ENCODE measurements around the gene AQP5.

AQP5 gene

GRCh38 chr12:49950273-49951251 is 11.1 kb upstream of the AQP5 start, which contains the start of gene AQP2:
Gene AQP2, plus strand, starts transcription at chr12:49950737. Its CDS starts 94 bp downstream, at chr12:49950831.
- no peaks in the 10 kb centered on the region for H3K9me3 Mint-ChIP-seq
- peaks cover 29% of the 10 kb centered on the region for H3K27me3 Mint-ChIP-seq (ENCODE audit: low read depth)
- H3K4me3 Mint-ChIP-seq = no peak within 1 kb of the TSS
- H3K4me1 Mint-ChIP-seq (ENCODE audit: low read depth) = peaks cover 11% of the 10 kb centered on the region
- no peaks in the 10 kb centered on the region for H3K36me3 Mint-ChIP-seq (ENCODE audit: low read depth)
- no peak within 1 kb of the TSS for H3K27ac Mint-ChIP-seq

GRCh38 chr12:49951411-49952240 is 10.0 kb upstream of the AQP5 start:
- H3K36me3 Mint-ChIP-seq (ENCODE audit: low read depth) = no peaks in the 10 kb centered on the region
- no peak overlapping the region for H3K4me3 Mint-ChIP-seq
- H3K27ac Mint-ChIP-seq = no peak overlapping the region
- H3K27me3 Mint-ChIP-seq (ENCODE audit: low read depth) = peaks cover 37% of the 10 kb centered on the region
- no peaks in the 10 kb centered on the region for H3K9me3 Mint-ChIP-seq
- H3K4me1 Mint-ChIP-seq (ENCODE audit: low read depth) = peaks cover 1% of the 10 kb centered on the region

DNA sequence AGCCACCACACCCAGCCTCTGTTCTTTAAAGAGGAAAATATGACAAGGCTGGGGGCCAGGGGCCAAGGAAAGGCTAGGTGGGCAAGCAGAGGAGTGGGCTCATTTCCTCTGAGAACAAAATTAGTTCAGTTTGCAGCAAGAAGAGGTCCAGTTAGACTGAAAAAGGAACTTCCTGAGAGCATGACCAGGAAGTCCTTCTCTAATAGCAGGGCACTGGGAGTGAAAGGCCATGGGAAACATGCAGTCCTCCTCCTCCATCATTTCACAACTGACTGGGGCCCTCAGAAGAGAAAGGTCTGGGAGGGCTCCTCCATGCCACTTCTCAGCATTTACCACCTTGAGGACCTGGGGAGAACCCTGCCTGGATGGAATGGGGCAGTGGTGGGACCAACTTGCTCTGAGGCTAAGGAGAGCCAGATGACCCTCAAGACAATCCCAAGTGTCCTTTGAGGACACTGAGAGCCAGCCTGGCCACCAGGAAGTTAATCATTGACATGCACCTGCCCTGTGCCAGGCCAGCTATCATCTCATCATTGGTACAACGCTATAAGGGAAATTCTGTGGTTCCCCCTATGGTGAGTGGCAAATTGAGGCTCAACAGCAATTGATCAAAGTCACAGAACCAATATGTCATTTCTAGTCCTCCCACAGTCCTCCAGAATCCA is 9.1 kb upstream of the AQP5 start:
- Mint-ChIP-seq H3K4me3 (no peak overlapping the region), H3K9me3 (no peaks in the 10 kb centered on the region), H3K27me3 (ENCODE audit: low read depth) (peaks cover 46% of the 10 kb centered on the region), H3K36me3 (ENCODE audit: low read depth) (no peaks in the 10 kb centered on the region), H3K4me1 (ENCODE audit: low read depth) (peaks cover 1% of the 10 kb centered on the region), H3K27ac (no peak overlapping the region)

DNA sequence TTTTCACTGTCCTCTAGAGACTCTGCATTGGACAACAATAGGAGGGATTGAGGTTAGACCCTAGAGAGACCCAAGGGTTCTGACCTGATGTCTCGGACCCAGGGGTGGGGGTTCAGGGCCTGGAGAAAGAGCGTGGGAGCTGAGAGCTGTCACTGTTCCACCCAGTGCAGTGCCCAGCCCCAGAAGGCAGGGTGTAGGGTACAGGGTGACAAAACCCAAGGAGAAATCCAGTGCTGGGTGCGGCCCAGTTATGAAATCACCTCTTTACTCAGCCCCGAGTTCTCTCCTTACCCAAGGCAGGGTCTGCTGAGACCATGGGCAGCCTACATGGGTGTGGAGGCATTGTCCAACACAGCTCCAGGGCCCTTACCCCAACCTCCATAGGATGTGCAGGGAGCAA is 8.5 kb upstream of the AQP5 start:
- Mint-ChIP-seq H3K36me3 (ENCODE audit: low read depth) (no peaks in the 10 kb centered on the region), H3K4me1 (ENCODE audit: low read depth) (peaks cover 1% of the 10 kb centered on the region), H3K27ac (no peak overlapping the region), H3K27me3 (ENCODE audit: low read depth) (peaks cover 52% of the 10 kb centered on the region), H3K4me3 (no peak overlapping the region), H3K9me3 (no peaks in the 10 kb centered on the region)

DNA sequence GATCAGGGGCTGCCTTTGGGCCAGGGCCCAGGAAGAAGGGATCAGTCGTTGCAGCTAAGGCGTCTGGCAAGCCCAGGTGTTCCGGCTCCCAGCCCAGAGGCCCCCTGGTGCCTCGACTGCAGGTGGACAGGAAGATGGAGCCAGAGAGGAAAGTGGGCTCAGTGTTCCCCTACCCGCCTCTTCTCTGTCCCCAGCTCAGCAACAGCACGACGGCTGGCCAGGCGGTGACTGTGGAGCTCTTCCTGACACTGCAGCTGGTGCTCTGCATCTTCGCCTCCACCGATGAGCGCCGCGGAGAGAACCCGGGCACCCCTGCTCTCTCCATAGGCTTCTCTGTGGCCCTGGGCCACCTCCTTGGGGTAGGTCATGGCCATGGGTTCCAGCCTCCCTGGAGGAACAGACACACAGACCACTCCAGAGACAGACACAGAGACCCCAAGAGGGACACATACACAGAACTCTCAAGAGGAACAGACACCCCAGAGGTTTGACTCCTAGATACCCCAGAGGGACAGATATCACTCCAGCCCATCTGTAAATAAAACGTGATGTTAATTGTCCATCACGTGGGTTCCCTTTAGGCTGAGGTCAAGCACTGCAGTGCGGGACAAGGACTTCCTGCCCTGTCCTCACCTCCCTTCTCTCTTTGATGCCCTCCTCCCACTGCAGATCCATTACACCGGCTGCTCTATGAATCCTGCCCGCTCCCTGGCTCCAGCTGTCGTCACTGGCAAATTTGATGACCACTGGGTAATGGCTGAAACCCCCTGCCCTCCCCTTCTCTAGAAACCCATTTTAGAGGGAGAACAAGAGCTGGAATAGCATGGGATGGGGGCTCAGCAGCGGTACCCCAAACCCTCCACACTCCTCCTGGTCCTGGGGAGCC is 7.5 kb upstream of the AQP5 start:
- peaks cover 1% of the 10 kb centered on the region for H3K4me1 Mint-ChIP-seq (ENCODE audit: low read depth)
- H3K27me3 Mint-ChIP-seq (ENCODE audit: low read depth) = peaks cover 59% of the 10 kb centered on the region
- no peak overlapping the region for H3K27ac Mint-ChIP-seq
- H3K9me3 Mint-ChIP-seq = no peaks in the 10 kb centered on the region
- no peaks in the 10 kb centered on the region for H3K36me3 Mint-ChIP-seq (ENCODE audit: low read depth)
- H3K4me3 Mint-ChIP-seq = no peak overlapping the region

DNA sequence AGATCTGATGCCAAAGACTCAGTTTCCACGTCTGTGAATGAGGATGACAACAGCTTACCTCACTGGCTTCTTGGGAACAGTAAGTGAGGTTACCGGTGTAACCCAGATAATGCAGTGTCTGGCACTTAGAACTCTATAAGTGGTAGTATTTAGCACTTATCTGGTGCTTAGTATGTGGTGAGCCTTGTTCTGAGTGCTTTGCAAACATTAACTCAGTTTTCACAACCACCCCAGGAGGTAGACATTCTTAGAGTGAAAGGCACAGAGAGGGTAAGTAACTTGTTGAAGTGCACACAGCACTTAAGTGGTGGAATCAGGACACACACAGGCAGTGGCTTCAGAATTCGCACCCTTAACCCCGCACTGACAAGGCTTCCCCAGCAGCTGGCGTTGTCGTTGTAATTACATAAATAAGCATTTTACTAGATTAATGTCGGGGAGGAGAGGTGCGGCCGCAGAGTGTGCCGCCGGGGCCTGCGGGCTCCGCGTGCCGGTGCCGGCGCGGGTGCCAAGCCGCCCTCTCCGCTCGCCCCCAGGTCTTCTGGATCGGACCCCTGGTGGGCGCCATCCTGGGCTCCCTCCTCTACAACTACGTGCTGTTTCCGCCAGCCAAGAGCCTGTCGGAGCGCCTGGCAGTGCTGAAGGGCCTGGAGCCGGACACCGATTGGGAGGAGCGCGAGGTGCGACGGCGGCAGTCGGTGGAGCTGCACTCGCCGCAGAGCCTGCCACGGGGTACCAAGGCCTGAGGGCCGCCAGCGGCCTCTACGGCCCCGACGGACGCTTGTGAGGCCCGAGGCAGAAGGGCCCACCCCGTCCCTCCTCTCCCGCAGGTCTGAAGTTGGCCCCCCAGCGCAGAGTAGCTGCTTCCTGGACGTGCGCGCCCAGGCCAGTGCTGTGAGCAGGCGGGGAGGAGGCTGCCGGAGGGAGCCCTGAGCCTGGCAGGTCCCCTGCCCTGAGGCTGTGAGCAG is 6.5 kb upstream of the AQP5 start:
- Mint-ChIP-seq H3K27me3 (ENCODE audit: low read depth) (peaks cover 69% of the 10 kb centered on the region), H3K27ac (no peak overlapping the region), H3K36me3 (ENCODE audit: low read depth) (no peaks in the 10 kb centered on the region), H3K4me1 (ENCODE audit: low read depth) (peaks cover 1% of the 10 kb centered on the region), H3K4me3 (no peak overlapping the region), H3K9me3 (no peaks in the 10 kb centered on the region)

DNA sequence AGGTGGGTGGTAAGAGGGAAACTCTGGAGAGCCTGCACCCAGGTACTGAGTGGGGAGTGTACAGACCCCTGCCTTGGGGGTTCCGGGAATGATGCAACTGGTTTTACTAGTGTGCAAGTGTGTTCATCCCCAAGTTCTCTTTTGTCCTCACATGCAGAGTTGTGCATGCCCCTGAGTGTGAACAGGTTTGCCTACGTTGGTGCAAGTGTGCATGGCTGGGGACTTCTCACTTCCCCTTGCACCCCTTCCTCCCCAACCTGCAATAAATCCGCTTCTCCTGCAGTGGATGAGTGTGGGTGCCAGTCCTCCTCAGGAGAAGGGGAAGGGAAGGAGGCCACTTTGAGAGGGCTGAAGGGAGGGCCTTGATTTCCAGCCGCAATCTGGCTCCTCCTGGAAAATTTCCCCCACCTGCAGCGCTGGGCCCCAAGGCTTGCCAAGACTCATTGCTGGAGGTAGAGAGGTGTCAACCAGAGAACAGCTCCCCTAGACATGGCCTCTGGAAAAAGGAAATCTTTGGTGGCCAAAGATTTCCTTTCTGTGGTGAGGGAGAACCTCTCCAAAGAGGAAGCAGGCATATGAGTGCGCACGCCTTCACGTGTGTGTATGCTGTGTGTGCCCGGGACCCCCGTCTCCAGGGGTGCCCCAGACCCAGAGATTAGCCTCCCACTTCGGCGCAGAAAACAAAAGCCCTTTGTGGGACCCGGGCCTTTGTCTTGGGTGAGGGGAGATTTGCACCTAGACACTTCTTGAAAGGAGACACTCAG is 5.6 kb upstream of the AQP5 start:
- Mint-ChIP-seq H3K27ac (no peak overlapping the region), H3K9me3 (no peaks in the 10 kb centered on the region), H3K27me3 (ENCODE audit: low read depth) (peaks cover 76% of the 10 kb centered on the region), H3K36me3 (ENCODE audit: low read depth) (no peaks in the 10 kb centered on the region), H3K4me1 (ENCODE audit: low read depth) (peaks cover 6% of the 10 kb centered on the region), H3K4me3 (no peak overlapping the region)

- H3K4me3 Mint-ChIP-seq = no peak overlapping the region
- H3K27ac Mint-ChIP-seq = no peak overlapping the region
- no peaks in the 10 kb centered on the region for H3K9me3 Mint-ChIP-seq
- H3K4me1 Mint-ChIP-seq (ENCODE audit: low read depth) = peaks cover 6% of the 10 kb centered on the region
- no peaks in the 10 kb centered on the region for H3K36me3 Mint-ChIP-seq (ENCODE audit: low read depth)
- H3K27me3 Mint-ChIP-seq (ENCODE audit: low read depth) = peaks cover 76% of the 10 kb centered on the region
Observed at GRCh38 chr12:49956663-49957569, 4.8 kb upstream of the AQP5 start.

GRCh38 chr12:49957570-49957967 is 4.1 kb upstream of the AQP5 start:
- Mint-ChIP-seq H3K36me3 (ENCODE audit: low read depth) (no peaks in the 10 kb centered on the region), H3K27ac (no peak overlapping the region), H3K4me1 (ENCODE audit: low read depth) (peaks cover 6% of the 10 kb centered on the region), H3K9me3 (no peaks in the 10 kb centered on the region), H3K27me3 (ENCODE audit: low read depth) (peaks cover 76% of the 10 kb centered on the region), H3K4me3 (no peak overlapping the region)

GRCh38 chr12:49959685-49960473 is 1.8 kb upstream of the AQP5 start:
- Mint-ChIP-seq H3K27me3 (ENCODE audit: low read depth) (peaks cover 78% of the 10 kb centered on the region), H3K27ac (no peak overlapping the region), H3K4me3 (peak overlapping the region; percentile 8), H3K9me3 (no peaks in the 10 kb centered on the region), H3K36me3 (ENCODE audit: low read depth) (no peaks in the 10 kb centered on the region), H3K4me1 (ENCODE audit: low read depth) (peaks cover 5% of the 10 kb centered on the region)

- Mint-ChIP-seq H3K27ac (no peak overlapping the region), H3K36me3 (ENCODE audit: low read depth) (no peaks in the 10 kb centered on the region), H3K4me1 (ENCODE audit: low read depth) (peaks cover 5% of the 10 kb centered on the region), H3K9me3 (no peaks in the 10 kb centered on the region), H3K27me3 (ENCODE audit: low read depth) (peaks cover 78% of the 10 kb centered on the region), H3K4me3 (peak overlapping the region; percentile 8)
Observed at GRCh38 chr12:49960474-49961110, 1.1 kb upstream of the AQP5 start.

Measured in T-helper 1 cell treated with Interleukin-12 subunit alpha and Interleukin-12 subunit beta and Interleukin-4 antibody, amounts not matched to agents 30 μg/mL and 1 μg/mL, for 36 hours (primary cell).